BE2C (cell line): ENCODE data around the gene DCP1B.

Source experiments
- DNase-seq: peaks from one replicate; pipeline ENCODE4 v3.0.0-alpha.2; 2020
- H3K27me3 ChIP-seq: fragments of 250-450 bp; sonication (Bioruptor Pico); 2 replicates; pipeline ENCODE4 v1.5.1; 2020; ENCODE audit warnings: mild to moderate bottlenecking
- H3K36me3 ChIP-seq: fragments of 250-450 bp; sonication (Bioruptor Pico); 2 replicates; pipeline ENCODE4 v1.5.1; 2020; ENCODE audit warnings: mild to moderate bottlenecking
- H3K4me1 ChIP-seq: fragments of 250-450 bp; sonication (Bioruptor Pico); 2 replicates; pipeline ENCODE4 v1.5.1; 2020
- H3K4me3 ChIP-seq: 2 replicates; pipeline ENCODE4 v1.5.1; 2011; ENCODE audit warnings: low read depth, low read length
- H3K9me3 ChIP-seq: fragments of 250-450 bp; sonication (Bioruptor Pico); 2 replicates; pipeline ENCODE4 v1.5.1; 2020
- CTCF ChIP-seq: IDR thresholded peaks from 2 replicates; pipeline ENCODE4 v1.5.1; 2012; ENCODE audit warnings: mild to moderate bottlenecking, low read depth, low read length

Gene DCP1B

GRCh38 chr12:1906579-1906978, 97.7 kb downstream of the DCP1B start:
- Histone ChIP-seq H3K36me3 (no peaks in the 10 kb centered on the region), H3K27me3 (no peaks in the 10 kb centered on the region), H3K4me1 (no peaks in the 10 kb centered on the region), H3K4me3 (no peak overlapping the region), H3K9me3 (no peaks in the 10 kb centered on the region)
- TF ChIP-seq CTCF, result no peak
- no peak for DNase-seq

GRCh38 chr12:1904875-1905274, 99.4 kb downstream of the DCP1B start:
- no peaks in the 10 kb centered on the region for H3K4me1 ChIP-seq
- H3K9me3 ChIP-seq, result no peaks in the 10 kb centered on the region
- H3K4me3 ChIP-seq, result no peak overlapping the region
- H3K27me3 ChIP-seq, result no peaks in the 10 kb centered on the region
- DNase-seq, result no peak
- no peaks in the 10 kb centered on the region for H3K36me3 ChIP-seq
- no peak for TF ChIP-seq CTCF

- no peak overlapping the region for H3K4me3 ChIP-seq
- H3K4me1 ChIP-seq, result no peaks in the 10 kb centered on the region
- no peaks in the 10 kb centered on the region; the same call in 1 of the 2 replicates for H3K27me3 ChIP-seq
- H3K36me3 ChIP-seq, result no peaks in the 10 kb centered on the region
- H3K9me3 ChIP-seq, result no peaks in the 10 kb centered on the region
- DNase-seq, result no peak
- no peak for TF ChIP-seq CTCF
Observed at GRCh38 chr12:1896964-1897363, 107.3 kb downstream of the DCP1B start.
